Measurements from ENCODE around the gene SSH2. TPM values are rescaled to one million over a fixed set of nuclear protein-coding genes. Genes with fewer than 3 reads are reported as not detected.
"Not testable (repeated sequence)": the region's sequence is repeated elsewhere in the genome, so short reads cannot be mapped to it uniquely, and the experiment has no call there.

The SSH2 gene
- total RNA-seq, 2 donors from 2014 or later: 36.1 to 36.8 TPM

- no peaks in the 10 kb centered on the region for H3K4me1 ChIP-seq
- H3K27me3 ChIP-seq: no peaks in the 10 kb centered on the region
- no peaks in the 10 kb centered on the region for H3K36me3 ChIP-seq
- H3K27ac ChIP-seq: no peak overlapping the region
- no peak for DNase-seq (ENCODE audit: low spot score)
- no peak for TF ChIP-seq CTCF (IDR thresholded peaks at IDR 0.05)
- no peaks in the 10 kb centered on the region for H3K9me3 ChIP-seq
- no peak overlapping the region for H3K4me3 ChIP-seq
These were observed 32.6 kb upstream of the SSH2 start for GRCh38 chr17:29962656-29963055.

GRCh38 chr17:29959658-29960337, 29.8 kb upstream of the SSH2 start:
- DNase-seq (ENCODE audit: low spot score): no peak
- Histone ChIP-seq H3K9me3 (no peaks in the 10 kb centered on the region), H3K4me3 (no peak overlapping the region), H3K36me3 (no peaks in the 10 kb centered on the region), H3K27me3 (no peaks in the 10 kb centered on the region), H3K27ac (no peak overlapping the region), H3K4me1 (no peaks in the 10 kb centered on the region)
- TF ChIP-seq CTCF (IDR thresholded peaks at IDR 0.05): no peak

GRCh38 chr17:29958947-29959657, 29.1 kb upstream of the SSH2 start:
- Histone ChIP-seq H3K4me1 (no peaks in the 10 kb centered on the region), H3K4me3 (no peak overlapping the region), H3K27me3 (no peaks in the 10 kb centered on the region), H3K9me3 (no peaks in the 10 kb centered on the region), H3K27ac (no peak overlapping the region), H3K36me3 (no peaks in the 10 kb centered on the region)
- no peak for DNase-seq (ENCODE audit: low spot score)
- TF ChIP-seq CTCF (IDR thresholded peaks at IDR 0.05): no peak

GRCh38 chr17:29957488-29957887, 27.5 kb upstream of the SSH2 start:
- H3K4me3 ChIP-seq; H3K36me3 ChIP-seq; H3K4me1 ChIP-seq; H3K27ac ChIP-seq; H3K9me3 ChIP-seq; H3K27me3 ChIP-seq; DNase-seq (ENCODE audit: low spot score): not testable (repeated sequence)

- H3K4me1 ChIP-seq: no peaks in the 10 kb centered on the region
- DNase-seq (ENCODE audit: low spot score): no peak
- no peak for TF ChIP-seq CTCF (IDR thresholded peaks at IDR 0.05)
- H3K9me3 ChIP-seq: no peaks in the 10 kb centered on the region
- H3K27me3 ChIP-seq: no peaks in the 10 kb centered on the region
- H3K27ac ChIP-seq: no peak overlapping the region
- no peak overlapping the region for H3K4me3 ChIP-seq
- no peaks in the 10 kb centered on the region for H3K36me3 ChIP-seq
These were observed 26.2 kb upstream of the SSH2 start for GRCh38 chr17:29956225-29956624.

GRCh38 chr17:29954405-29954804, 24.4 kb upstream of the SSH2 start:
- no peaks in the 10 kb centered on the region for H3K9me3 ChIP-seq
- H3K27me3 ChIP-seq: no peaks in the 10 kb centered on the region
- no peaks in the 10 kb centered on the region for H3K4me1 ChIP-seq
- no peak for DNase-seq (ENCODE audit: low spot score)
- no peak overlapping the region for H3K4me3 ChIP-seq
- H3K36me3 ChIP-seq: no peaks in the 10 kb centered on the region
- TF ChIP-seq CTCF (IDR thresholded peaks at IDR 0.05): no peak
- H3K27ac ChIP-seq: no peak overlapping the region

Measured in right atrium auricular region (tissue), 2 donors.